ENCODE measurements around the gene MKS1. TPM values are rescaled to one million over a fixed set of nuclear protein-coding genes. Genes with fewer than 3 reads are reported as not detected.
A peak's percentile ranks its signal among the peaks of the same experiment; 100 is the strongest.

MKS1 gene
- 1 to 10 TPM; 5.5 to 6.9 (median 6.0) TPM for total RNA-seq
- polyA plus RNA-seq = 1 to 10 TPM; 4.2 to 4.7 (median 4.4) TPM
- long read RNA-seq, donor 1, partial matches to known transcripts = 0 of 7 reads
- long read RNA-seq, donor 1, other reads (novel, unspliced or antisense) = 4 of 7 reads
- long read RNA-seq, donor 2, transcript MKS1-202 (18 exons, 2,397 nt) = major isoform, 6 of 19 reads
- long read RNA-seq, donor 2, partial matches to known transcripts = 0 of 19 reads
- long read RNA-seq, donor 2, other reads (novel, unspliced or antisense) = 11 of 19 reads

DNA sequence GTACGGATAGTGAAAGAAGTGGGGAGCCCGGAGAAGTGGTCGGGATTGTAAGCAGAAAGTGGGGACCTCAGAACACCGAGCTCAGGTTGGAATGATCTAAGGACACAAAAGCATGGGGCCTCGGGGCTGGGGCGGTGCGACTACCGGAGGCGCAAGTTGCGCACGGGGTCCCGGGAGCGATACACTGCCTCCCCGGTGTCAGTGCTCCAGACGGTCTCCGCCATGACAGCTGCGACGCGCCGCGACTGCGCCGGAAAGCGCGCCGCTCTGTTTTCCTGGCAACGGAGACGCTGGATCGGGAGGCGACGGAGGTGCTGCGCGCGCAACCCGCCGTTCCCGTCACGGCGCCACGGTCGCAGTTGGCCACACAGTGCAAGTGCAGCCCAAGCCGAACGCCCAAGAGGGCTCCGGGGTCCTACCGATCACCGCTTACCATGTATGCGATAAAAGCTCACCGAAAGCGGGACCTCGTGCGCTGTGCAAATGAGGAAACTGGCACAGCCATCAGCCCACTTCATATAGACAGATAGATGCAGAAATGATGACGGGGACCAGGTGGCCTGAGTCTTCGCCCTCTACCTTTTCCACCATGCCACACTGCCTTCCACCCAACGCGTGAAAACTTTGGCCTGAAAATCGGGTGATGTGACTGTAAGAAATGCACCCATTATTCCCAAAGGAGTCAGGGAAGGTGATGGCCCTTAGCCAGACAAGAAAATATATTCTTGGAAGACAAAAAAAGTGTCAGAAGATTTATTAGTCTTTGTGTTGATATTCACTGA is at the start of gene MKS1:
Gene MKS1, minus strand, starts transcription at position 249 of the 782 bp plus-strand sequence. Its CDS starts 25 bp downstream, at position 224.
- DNase-seq = peak; percentile 96 to 98
- peaks cover 0 to 33% of the 10 kb centered on the region in 2 donors for H3K36me3 ChIP-seq (ENCODE audit: insufficient read depth in 1 of 2, low read depth in 1 of 2)
- no peaks in the 10 kb centered on the region for H3K9me3 ChIP-seq
- intact Hi-C loops (cut with DNase I) = no loop called here
- WGBS, 3 donors = 1 to 3% (median 1%) methylated on average over 47 to 56 of the region's 56 CpGs
- peak within 1 kb of the TSS; percentile 85 for H3K4me3 ChIP-seq
- H3K4me1 ChIP-seq = no peaks in the 10 kb centered on the region
- peak; percentile 100 for ATAC-seq
- no peaks in the 10 kb centered on the region for H3K27me3 ChIP-seq (ENCODE audit: insufficient read depth in 3 of 3, low read length in 2 of 3)
- peak; percentile 76 for TF ChIP-seq CTCF (IDR thresholded peaks at IDR 0.05)
- peak within 1 kb of the TSS; percentile 78 for H3K27ac ChIP-seq

- Histone ChIP-seq H3K4me1 (no peaks in the 10 kb centered on the region), H3K27me3 (ENCODE audit: insufficient read depth in 3 of 3, low read length in 2 of 3) (peaks cover 0 to 23% (median 5%) of the 10 kb centered on the region in 3 donors), H3K9me3 (no peaks in the 10 kb centered on the region), H3K4me3 (no peak overlapping the region), H3K27ac (no peak overlapping the region), H3K36me3 (ENCODE audit: insufficient read depth in 1 of 2, low read depth in 1 of 2) (no peaks in the 10 kb centered on the region)
- 84 to 91% (median 87%) methylated on average over 12 of the region's 12 CpGs for WGBS, 3 donors
- intact Hi-C loops (cut with DNase I) = no loop called here
- DNase-seq (no peak), ATAC-seq (no peak)
- TF ChIP-seq CTCF (IDR thresholded peaks at IDR 0.05) = no peak
These were observed 49.3 kb upstream of the MKS1 start for GRCh38 chr17:58268326-58268725.

DNA sequence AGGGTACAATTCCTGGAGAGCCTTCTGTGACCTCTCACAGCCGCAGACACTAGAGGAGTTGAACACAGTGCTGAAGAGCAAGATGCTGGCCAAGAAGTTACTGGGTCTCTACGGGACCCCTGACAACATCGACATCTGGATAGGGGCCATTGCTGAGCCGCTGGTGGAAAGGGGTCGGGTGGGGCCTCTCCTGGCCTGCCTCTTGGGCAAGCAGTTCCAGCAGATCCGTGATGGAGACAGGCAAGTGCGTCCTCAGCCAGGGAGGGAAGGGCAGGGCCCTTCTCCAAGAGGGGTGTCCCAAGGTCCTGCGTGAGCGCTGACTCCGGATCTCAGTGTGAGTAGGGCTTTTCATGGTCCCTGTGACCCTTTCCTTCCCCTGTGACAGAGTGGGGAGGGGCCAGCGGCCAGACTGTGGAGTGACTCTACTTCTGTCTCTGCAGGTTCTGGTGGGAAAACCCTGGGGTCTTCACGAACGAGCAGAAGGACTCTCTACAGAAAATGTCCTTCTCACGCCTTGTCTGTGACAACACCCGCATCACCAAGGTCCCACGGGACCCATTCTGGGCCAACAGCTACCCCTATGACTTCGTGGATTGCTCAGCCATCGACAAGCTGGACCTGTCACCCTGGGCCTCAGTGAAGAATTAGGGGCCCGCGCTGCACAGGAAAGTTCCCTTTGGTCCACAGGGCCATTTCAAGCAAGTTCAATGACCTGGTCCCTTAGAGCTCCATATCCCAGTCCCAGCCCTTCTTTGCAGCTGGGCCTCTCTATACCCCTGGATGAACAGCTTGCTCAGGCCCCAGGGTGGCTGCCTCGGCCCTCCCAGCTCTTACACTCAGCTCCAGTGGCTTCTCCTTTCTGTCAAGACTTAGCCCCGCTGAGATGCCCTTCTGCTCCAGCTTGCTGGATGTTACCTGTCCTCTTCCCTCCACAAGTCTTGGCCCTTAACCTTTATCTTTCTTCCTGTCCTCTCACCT is 48.6 kb upstream of the MKS1 start:
- H3K9me3 ChIP-seq = no peaks in the 10 kb centered on the region
- H3K27ac ChIP-seq = no peak overlapping the region
- TF ChIP-seq CTCF (IDR thresholded peaks at IDR 0.05) = no peak
- H3K36me3 ChIP-seq (ENCODE audit: insufficient read depth in 1 of 2, low read depth in 1 of 2) = no peaks in the 10 kb centered on the region
- H3K27me3 ChIP-seq (ENCODE audit: insufficient read depth in 3 of 3, low read length in 2 of 3) = peaks cover 0 to 23% (median 5%) of the 10 kb centered on the region in 3 donors
- H3K4me1 ChIP-seq = no peaks in the 10 kb centered on the region
- no peak for DNase-seq
- intact Hi-C loops (cut with DNase I) = no loop called here
- H3K4me3 ChIP-seq = no peak overlapping the region
- 69 to 77% (median 71%) methylated on average over 22 of the region's 22 CpGs for WGBS, 3 donors
- ATAC-seq = no peak

- ATAC-seq = no peak
- Histone ChIP-seq H3K27ac (no peak overlapping the region), H3K9me3 (no peaks in the 10 kb centered on the region), H3K36me3 (ENCODE audit: insufficient read depth in 1 of 2, low read depth in 1 of 2) (no peaks in the 10 kb centered on the region), H3K27me3 (ENCODE audit: insufficient read depth in 3 of 3, low read length in 2 of 3) (peaks cover 0 to 31% (median 5%) of the 10 kb centered on the region in 3 donors), H3K4me3 (no peak overlapping the region), H3K4me1 (no peaks in the 10 kb centered on the region)
- intact Hi-C loops (cut with DNase I) = no loop called here
- DNase-seq = no peak
- TF ChIP-seq CTCF (IDR thresholded peaks at IDR 0.05) = no peak
- WGBS, 3 donors = 91 to 96% (median 92%) methylated on average over 7 of the region's 7 CpGs
These were observed 47.1 kb upstream of the MKS1 start for GRCh38 chr17:58265902-58266875.
